HEK293T (cell line): ENCODE results near the gene DOCK3.

Source experiments
- ARNT ChIP-seq: fragments of 450-650 bp; IDR thresholded peaks from 2 replicates; pipeline ENCODE4 v1.6.1; 2017; ENCODE audit warnings: mild to moderate bottlenecking
- BHLHE40 ChIP-seq: fragments of 450-650 bp; IDR thresholded peaks from 2 replicates; pipeline ENCODE4 v1.6.1; 2016; ENCODE audit warnings: mild to moderate bottlenecking, moderate library complexity, borderline replicate concordance
- ELF4 ChIP-seq: fragments of 450-650 bp; IDR thresholded peaks from 2 replicates; pipeline ENCODE4 v1.6.1; 2017; ENCODE audit warnings: antibody characterized with exemption
- FOXA1 ChIP-seq: fragments of 450-650 bp; IDR thresholded peaks from 2 replicates; pipeline ENCODE4 v1.6.1; 2016; ENCODE audit warnings: mild to moderate bottlenecking
- FOXK2 ChIP-seq: fragments of 450-650 bp; IDR thresholded peaks from 2 replicates; pipeline ENCODE4 v1.6.1; 2016; ENCODE audit warnings: mild to moderate bottlenecking
- FOXM1 ChIP-seq: fragments of 450-650 bp; IDR thresholded peaks from 2 replicates; pipeline ENCODE4 v1.6.1; 2017; ENCODE audit warnings: mild to moderate bottlenecking, borderline replicate concordance
- HDGF ChIP-seq: fragments of 450-650 bp; IDR thresholded peaks from 2 replicates; pipeline ENCODE4 v1.6.1; 2017; ENCODE audit warnings: antibody characterized with exemption, borderline replicate concordance
- NFRKB ChIP-seq: fragments of 450-650 bp; IDR thresholded peaks from 2 replicates; pipeline ENCODE4 v1.6.1; 2016; ENCODE audit warnings: mild to moderate bottlenecking, moderate library complexity
- PKNOX1 ChIP-seq: fragments of 450-650 bp; IDR thresholded peaks from 2 replicates; pipeline ENCODE4 v1.6.1; 2016
- SP1 ChIP-seq: fragments of 450-650 bp; IDR thresholded peaks from 2 replicates; pipeline ENCODE4 v1.6.1; 2017
- SUZ12 ChIP-seq: fragments of 450-650 bp; IDR thresholded peaks from 2 replicates; pipeline ENCODE4 v1.6.1; 2016; ENCODE audit warnings: mild to moderate bottlenecking
- TARDBP ChIP-seq: fragments of 450-650 bp; IDR thresholded peaks from 2 replicates; pipeline ENCODE4 v1.6.1; 2016

GRCh38 chr3:51373658-51374421 is 699.1 kb downstream of the DOCK3 start:
- TF ChIP-seq TARDBP, result no peak
- no peak for TF ChIP-seq ARNT
- TF ChIP-seq FOXK2, result no peak
- no peak for TF ChIP-seq BHLHE40
- TF ChIP-seq FOXM1, result no peak
- no peak for TF ChIP-seq FOXA1
- no peak for TF ChIP-seq HDGF
- TF ChIP-seq SUZ12, result no peak
- no peak for TF ChIP-seq SP1
- TF ChIP-seq NFRKB, result no peak
- TF ChIP-seq PKNOX1, result no peak
- TF ChIP-seq ELF4, result no peak
